H1 (cell line): ENCODE measurements around the gene CFD. TPM values are rescaled to one million over a fixed set of nuclear protein-coding genes. Genes with fewer than 3 reads are reported as not detected.
A peak's percentile ranks its signal among the peaks of the same experiment; 100 is the strongest.

Experiments
- CTCF ChIA-PET: fragments of 300-600 bp; sonication (Branson Sonifier 250); formaldehyde crosslinking; loops from one replicate; lab custom pipeline; 2021; ENCODE audit not compliant: partially characterized antibody; lab: Charles Lee
- POLR2A ChIA-PET: fragments of 300-600 bp; sonication (Branson Sonifier 250); formaldehyde crosslinking; loops from one replicate; lab custom pipeline; 2021; ENCODE audit warnings: inconsistent platforms; ENCODE audit not compliant: partially characterized antibody; lab: Charles Lee
- DNase-seq, 2 experiments: peaks; one replicate each; pipeline versions ENCODE4 v3.0.0 to v3.0.0-alpha.2; 2010 to 2022; ENCODE audit warnings: low spot score in 2 of 2, low read depth in 1 of 2, mixed read lengths in 1 of 2
- FAIRE-seq: peaks from 2 replicates; lab custom pipeline; 2011; peaks lifted over from hg19 to GRCh38; lab: Jason Lieb, UNC
- H2AFZ ChIP-seq: 2 replicates; pipeline ENCODE4 v1.8.1; 2012; ENCODE audit warnings: low read length, inconsistent platforms
- H2AK5ac ChIP-seq: 2 replicates; pipeline ENCODE4 v1.6.1; 2013; ENCODE audit warnings: low read depth, low read length
- H2BK120ac ChIP-seq: replicated peaks from 2 replicates; pipeline ENCODE3; 2013; ENCODE audit warnings: low read depth, low read length, inconsistent platforms
- H2BK12ac ChIP-seq: 2 replicates; pipeline ENCODE4 v1.6.1; 2013; ENCODE audit warnings: low read depth, low read length
- H2BK15ac ChIP-seq: 2 replicates; pipeline ENCODE4 v1.6.1; 2013; ENCODE audit warnings: low read length
- H2BK20ac ChIP-seq: 2 replicates; pipeline ENCODE4 v1.6.1; 2013; ENCODE audit warnings: low read length
- H2BK5ac ChIP-seq: 2 replicates; pipeline ENCODE4 v1.6.1; 2013; ENCODE audit warnings: low read depth, low read length
- H3K14ac ChIP-seq: 2 replicates; pipeline ENCODE4 v1.6.1; 2013; ENCODE audit warnings: inconsistent platforms; ENCODE audit not compliant: insufficient read length
- H3K18ac ChIP-seq: 2 replicates; pipeline ENCODE4 v1.6.1; 2013; ENCODE audit warnings: low read length; ENCODE audit errors: extremely low read depth
- H3K23ac ChIP-seq: 2 replicates; pipeline ENCODE4 v1.6.1; 2013; ENCODE audit warnings: inconsistent platforms; ENCODE audit not compliant: insufficient read length
- H3K23me2 ChIP-seq: 2 replicates; pipeline ENCODE4 v1.6.1; 2013; ENCODE audit warnings: low read depth, low read length
- H3K27ac ChIP-seq: 2 replicates; pipeline ENCODE4 v1.6.1; 2011; ENCODE audit warnings: low read depth, low read length, inconsistent platforms
- H3K27me3 ChIP-seq, 4 experiments: replicated peaks in 1 of 4; 1 replicate in 1 of 4; 2 replicates in 3 of 4; pipeline versions ENCODE4 v1.6.1 to v1.8.1; 2011 to 2013; ENCODE audit warnings: low read length in 3 of 4, mild to moderate bottlenecking in 3 of 4, inconsistent platforms in 2 of 4, mixed read lengths in 2 of 4, moderate library complexity in 1 of 4; ENCODE audit not compliant: control insufficient read depth in 3 of 4, insufficient read depth in 3 of 4; ENCODE audit errors: extremely low read depth in 1 of 4
- H3K36me3 ChIP-seq, 4 experiments: 2 replicates each; pipeline versions ENCODE4 v1.6.1 to v1.8.1; 2011 to 2013; ENCODE audit warnings: mild to moderate bottlenecking in 4 of 4, low read length in 3 of 4, moderate library complexity in 2 of 4, control low read depth in 1 of 4, inconsistent platforms in 1 of 4; ENCODE audit not compliant: insufficient read depth in 4 of 4, control insufficient read depth in 2 of 4
- H3K4ac ChIP-seq: replicated peaks from 2 replicates; pipeline ENCODE3; 2013; ENCODE audit warnings: low read length, low read depth, mixed read lengths, inconsistent platforms; ENCODE audit not compliant: insufficient read length
- H3K4me1 ChIP-seq, 4 experiments: replicated peaks in 1 of 4; 1 replicate in 1 of 4; 2 replicates in 3 of 4; pipeline versions ENCODE4 v1.6.1 to v1.8.1; 2011 to 2013; ENCODE audit warnings: low read length in 3 of 4, inconsistent platforms in 2 of 4, mixed read lengths in 1 of 4; ENCODE audit not compliant: insufficient read depth in 4 of 4, control insufficient read depth in 3 of 4
- H3K4me2 ChIP-seq, 2 experiments: 2 replicates each; pipeline versions ENCODE4 v1.6.1 to v1.8.1; 2011 to 2013; ENCODE audit warnings: low read depth in 2 of 2, low read length in 2 of 2, control low read depth in 1 of 2, inconsistent platforms in 1 of 2, mild to moderate bottlenecking in 1 of 2; ENCODE audit not compliant: insufficient read depth in 1 of 2
- H3K4me3 ChIP-seq, 4 experiments: fragments of 200-600, 300-600 bp in 1 of 4; sonication (generic), shearing (Covaris generic), sonication (Bioruptor Twin) in 1 of 4; 2 replicates each; pipeline versions ENCODE4 v1.5.1 to v1.8.1; 2011 to 2016; ENCODE audit warnings: low read length in 4 of 4, low read depth in 3 of 4, control low read depth in 2 of 4, inconsistent platforms in 2 of 4, mild to moderate bottlenecking in 2 of 4, mixed read lengths in 1 of 4, moderate library complexity in 1 of 4; ENCODE audit not compliant: insufficient read depth in 2 of 4; ENCODE audit errors: extremely low read depth in 1 of 4
- H3K56ac ChIP-seq: replicated peaks from 2 replicates; pipeline ENCODE3; 2013; ENCODE audit warnings: low read depth, mild to moderate bottlenecking, mixed read lengths, low read length, inconsistent platforms; ENCODE audit not compliant: insufficient read length
- H3K79me1 ChIP-seq: 2 replicates; pipeline ENCODE4 v1.6.1; 2013; ENCODE audit warnings: low read depth, low read length, control low read depth
- H3K79me2 ChIP-seq, 2 experiments: 2 replicates each; pipeline versions ENCODE4 v1.6.1 to v1.8.1; 2012 to 2013; ENCODE audit warnings: low read length in 2 of 2, mild to moderate bottlenecking in 2 of 2, inconsistent platforms in 1 of 2; ENCODE audit not compliant: insufficient read depth in 2 of 2, control insufficient read depth in 1 of 2
- H3K9ac ChIP-seq, 4 experiments: replicated peaks in 1 of 4; 1 replicate in 1 of 4; 2 replicates in 3 of 4; pipeline versions ENCODE4 v1.6.1 to v1.8.1; 2011 to 2013; ENCODE audit warnings: low read depth in 3 of 4, low read length in 3 of 4, control low read depth in 2 of 4, mild to moderate bottlenecking in 2 of 4, moderate library complexity in 2 of 4, inconsistent platforms in 1 of 4; ENCODE audit errors: extremely low read depth in 1 of 4
- H3K9me3 ChIP-seq, 2 experiments: 2 replicates each; pipeline versions ENCODE4 v1.6.1 to v1.8.1; 2012 to 2013; ENCODE audit warnings: mild to moderate bottlenecking in 2 of 2, moderate library complexity in 2 of 2, control low read depth in 1 of 2, inconsistent platforms in 1 of 2, low read depth in 1 of 2, low read length in 1 of 2, mixed read lengths in 1 of 2; ENCODE audit not compliant: insufficient read depth in 2 of 2
- H4K20me1 ChIP-seq, 2 experiments: replicated peaks in 1 of 2; 2 replicates each; pipeline versions ENCODE3 to v1.8.1; 2011 to 2013; ENCODE audit warnings: inconsistent platforms in 2 of 2, low read length in 2 of 2, mild to moderate bottlenecking in 1 of 2; ENCODE audit not compliant: insufficient read depth in 2 of 2, control insufficient read depth in 1 of 2
- H4K5ac ChIP-seq: 2 replicates; pipeline ENCODE4 v1.6.1; 2013; ENCODE audit warnings: low read length, low read depth, mixed read lengths, inconsistent platforms; ENCODE audit not compliant: insufficient read length
- H4K8ac ChIP-seq: 2 replicates; pipeline ENCODE4 v1.8.0; 2013; ENCODE audit warnings: mild to moderate bottlenecking, moderate library complexity, low read length, inconsistent platforms; ENCODE audit not compliant: insufficient read depth; ENCODE audit errors: extremely low read depth
- H4K91ac ChIP-seq: replicated peaks from 2 replicates; pipeline ENCODE3; 2013; ENCODE audit warnings: low read length, mixed read lengths, inconsistent platforms; ENCODE audit not compliant: insufficient read length
- ASH2L ChIP-seq: fragments of 200-600, 300-600 bp; sonication (generic); IDR thresholded peaks from one replicate; pipeline ENCODE4 v1.7.1; 2017; ENCODE audit warnings: low read length
- BRCA1 ChIP-seq: IDR thresholded peaks from 2 replicates; pipeline ENCODE4 v1.6.1; 2012; ENCODE audit warnings: low read depth, low read length, improper control_type of control experiment
- KDM1A ChIP-seq: fragments of 200-600, 300-600 bp; sonication (generic); IDR thresholded peaks from 2 replicates; pipeline ENCODE4 v1.7.1; 2016; ENCODE audit warnings: mild to moderate bottlenecking, low read length, borderline replicate concordance
- NANOG ChIP-seq: IDR thresholded peaks from 2 replicates; pipeline ENCODE4 v1.6.1; 2011; ENCODE audit warnings: low read length, low read depth, mild to moderate bottlenecking, inconsistent platforms; ENCODE audit not compliant: insufficient read depth, poor library complexity, severe bottlenecking
- PHF8 ChIP-seq: fragments of 200-600 bp; sonication (generic); conservative IDR thresholded peaks from 2 replicates; pipeline ENCODE4 v1.7.1; 2012; ENCODE audit warnings: low read depth, mild to moderate bottlenecking, inconsistent platforms, low read length, moderate library complexity
- SP4 ChIP-seq: IDR thresholded peaks from 2 replicates; pipeline ENCODE4 v1.6.1; 2012; ENCODE audit warnings: low read length, inconsistent platforms
- SUZ12 ChIP-seq: fragments of 200-600 bp; sonication (generic); IDR thresholded peaks from 2 replicates; pipeline ENCODE4 v1.6.1; 2012; ENCODE audit warnings: mild to moderate bottlenecking, inconsistent platforms, low read length, moderate library complexity, mixed read lengths
- ZNF274 ChIP-seq: IDR thresholded peaks from 2 replicates; pipeline ENCODE4 v1.7.0; 2012; ENCODE audit warnings: low read length, borderline replicate concordance; ENCODE audit errors: extremely low read depth
- WGBS, 2 experiments: shearing (Covaris generic) in 1 of 2; methylation state at CpG; one replicate each; pipeline versions ENCODE4 v1.1.6 to v1.1.7; 2013 to 2015; ENCODE audit warnings: low lambda C conversion rate in 2 of 2, mixed read lengths in 2 of 2, inconsistent platforms in 1 of 2, low coverage in 1 of 2, missing lambda C conversion rate in 1 of 2; ENCODE audit not compliant: insufficient replicate concordance in 2 of 2, insufficient coverage in 1 of 2, insufficient read length in 1 of 2; ENCODE audit errors: extremely low coverage in 1 of 2, missing lambda C conversion rate in 1 of 2; 5-methylcytosine and 5-hydroxymethylcytosine counted together
- polyA plus RNA-seq, 7 experiments: library from polyadenylated mRNA; depleted of rRNA in 3 of 7; stranded (reverse) in 5 of 7; unstranded in 2 of 7; fragments of >200 nt in 5 of 7; fragments of 200-250 nt in 2 of 7; gene quantifications; 1 replicate in 5 of 7; 2 replicates in 1 of 7; 4 replicates in 1 of 7; pipeline versions ENCODE4 v1.2.1 to v1.2.3, GENCODE V29; 2011 to 2013; ENCODE audit warnings: missing spikeins in 2 of 7, mixed read lengths in 2 of 7
- total RNA-seq: library from RNA; stranded (reverse); fragmentation: NEBNext Ultra II Directional; extraction: Animal tissue kit (Norgen Biotek cat#: 25700); gene quantifications from 2 replicates; pipeline ENCODE4 v1.2.1, GENCODE V29; 2021
- TF ChIP-seq, protein P1 (sequence below), 3 experiments: IDR thresholded peaks; 1 replicate in 2 of 3; 2 replicates in 1 of 3; pipeline versions ENCODE4 v1.5.1 to v1.6.1; 2011; ENCODE audit warnings: low read length in 3 of 3, mild to moderate bottlenecking in 3 of 3, inconsistent platforms in 2 of 3, low read depth in 1 of 3, moderate library complexity in 1 of 3; ENCODE audit not compliant: insufficient read depth in 1 of 3; ENCODE audit errors: control extremely low read depth in 1 of 3

CFD gene
- total and polyA plus RNA-seq, 2 of the 8 experiments (the other 6 are each of a cell fraction or from before 2014, with no cell fraction given), result 1.7 to 2.8 TPM

DNA sequence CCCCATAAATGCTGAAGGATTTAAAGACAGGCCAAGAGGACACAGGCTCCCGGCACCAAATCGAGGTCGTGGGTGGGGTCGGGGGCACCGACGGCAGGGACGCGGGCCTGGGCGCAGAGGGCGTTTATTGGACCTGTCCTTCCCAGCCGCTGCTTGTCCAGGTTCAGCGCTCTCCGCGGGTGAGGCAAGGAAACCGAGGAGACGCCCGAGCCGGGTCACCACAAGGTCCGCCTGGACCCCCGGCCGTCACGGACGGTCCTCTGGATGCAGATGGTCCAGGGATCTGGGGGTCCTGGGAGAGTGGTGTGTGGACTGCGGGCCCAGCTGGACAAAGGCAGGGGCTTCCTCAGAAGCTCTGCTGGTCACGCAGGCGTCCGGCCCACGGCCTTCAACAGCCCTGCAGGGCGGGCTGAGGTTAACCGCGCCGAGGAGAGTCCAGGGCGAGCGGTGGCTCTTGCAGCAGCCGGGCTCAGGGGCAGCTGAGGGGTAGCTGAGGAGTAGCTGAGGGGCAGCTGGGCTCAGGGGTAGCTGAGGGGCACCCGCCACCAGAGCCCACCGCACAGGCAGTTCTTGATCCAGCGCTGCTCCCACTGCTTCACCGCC lies 8.5 kb downstream of the CFD start:
- Histone ChIP-seq H3K4me1 (peaks cover 3 to 18% (median 7%) of the 10 kb centered on the region in 4 experiments), H3K23me2 (no peaks in the 10 kb centered on the region), H4K5ac (no peak overlapping the region), H3K27me3 (peaks cover 0 to 4% (median 0%) of the 10 kb centered on the region in 4 experiments; a peak in 2 of 7 replicates), H3K23ac (no peak overlapping the region), H2AK5ac (no peak overlapping the region), H3K56ac (no peak overlapping the region), H4K20me1 (peaks cover 4 to 8% of the 10 kb centered on the region in 2 experiments), H3K14ac (no peak overlapping the region), H4K8ac (peak overlapping the region; percentile 71; the same call in 1 of the 2 replicates), H3K36me3 (peaks cover 0 to 12% (median 0%) of the 10 kb centered on the region in 4 experiments; a peak in 2 of 8 replicates), H3K79me1 (no peaks in the 10 kb centered on the region; the same call in 1 of the 2 replicates), H2BK5ac (no peak overlapping the region), H2BK12ac (peak overlapping the region; percentile 87; the same call in 1 of the 2 replicates), H3K27ac (no peak overlapping the region), H3K79me2 (no peaks in the 10 kb centered on the region), H3K4ac (peak overlapping the region; percentile 78), H2AFZ (no peak overlapping the region), H4K91ac (no peak overlapping the region), H3K9me3 (peaks cover 0 to 3% of the 10 kb centered on the region in 2 experiments; a peak in 1 of 4 replicates), H2BK120ac (no peak overlapping the region), H3K18ac (0 out of 2 replicates have a peak overlapping the region, but pooled peaks have one; percentile 71), H3K9ac (no peak overlapping the region; a peak in 1 of 7 replicates), H2BK15ac (no peak overlapping the region), H3K4me2 (peak overlapping the region in 1 of 2 experiments; percentile 35; a peak in 2 of 4 replicates), H3K4me3 (no peak overlapping the region), H2BK20ac (no peak overlapping the region)
- TF ChIP-seq ASH2L (no peak), SP4 (no peak), SUZ12 (no peak), PHF8 (no peak), NANOG (no peak), ZNF274 (no peak), BRCA1 (no peak), KDM1A (no peak)
- TF ChIP-seq, protein P1, sequence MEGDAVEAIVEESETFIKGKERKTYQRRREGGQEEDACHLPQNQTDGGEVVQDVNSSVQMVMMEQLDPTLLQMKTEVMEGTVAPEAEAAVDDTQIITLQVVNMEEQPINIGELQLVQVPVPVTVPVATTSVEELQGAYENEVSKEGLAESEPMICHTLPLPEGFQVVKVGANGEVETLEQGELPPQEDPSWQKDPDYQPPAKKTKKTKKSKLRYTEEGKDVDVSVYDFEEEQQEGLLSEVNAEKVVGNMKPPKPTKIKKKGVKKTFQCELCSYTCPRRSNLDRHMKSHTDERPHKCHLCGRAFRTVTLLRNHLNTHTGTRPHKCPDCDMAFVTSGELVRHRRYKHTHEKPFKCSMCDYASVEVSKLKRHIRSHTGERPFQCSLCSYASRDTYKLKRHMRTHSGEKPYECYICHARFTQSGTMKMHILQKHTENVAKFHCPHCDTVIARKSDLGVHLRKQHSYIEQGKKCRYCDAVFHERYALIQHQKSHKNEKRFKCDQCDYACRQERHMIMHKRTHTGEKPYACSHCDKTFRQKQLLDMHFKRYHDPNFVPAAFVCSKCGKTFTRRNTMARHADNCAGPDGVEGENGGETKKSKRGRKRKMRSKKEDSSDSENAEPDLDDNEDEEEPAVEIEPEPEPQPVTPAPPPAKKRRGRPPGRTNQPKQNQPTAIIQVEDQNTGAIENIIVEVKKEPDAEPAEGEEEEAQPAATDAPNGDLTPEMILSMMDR (IDR thresholded peaks at IDR 0.05; ENCODE audit: control extremely low read depth in 1 of 3, insufficient read depth in 1 of 3, low read depth in 1 of 3, low read length in 3 of 3), result no peak
- WGBS, 2 experiments, result 94% methylated on average over 29 of the region's 39 CpGs; no CpG with 5 or more reads in 1 of the 2 experiments
- POLR2A ChIA-PET, result interaction anchor here (0.6 to 0.8 kb wide), 2 partner anchors 53 to 70 kb away, joined by 3 read pairs; no protein-coding TSS in a partner anchor
- FAIRE-seq (no peak), DNase-seq (no peak)
- CTCF ChIA-PET, result interaction anchor here (0.6 to 2.6 kb wide), 10 partner anchors 35 to 370 kb away, joined by 3 to 8 read pairs (median 4); no protein-coding TSS in a partner anchor
